Left lung (tissue), 10 donors: Measurements from ENCODE around the gene DNMT1. TPM values are rescaled to one million over a fixed set of nuclear protein-coding genes. Genes with fewer than 3 reads are reported as not detected.

Experiments used
- ATAC-seq: fragments of 200-7000 bp; cut with Tn5 transposase; one replicate; pipeline ENCODE4 v1.9.1; 2020; ENCODE audit warnings: moderate library complexity
- DNase-seq, 4 donors: peaks; one replicate each; pipeline ENCODE4 v3.0.0-alpha.2; 2013 to 2020
- H3K27ac ChIP-seq, 2 donors: fragments of 200-600 bp; sonication (generic) in 1 of 2; one replicate each; pipeline versions ENCODE4 v1.5.0 to v1.8.0; 2020 to 2021
- H3K27me3 ChIP-seq, 2 donors: fragments of 200-600 bp; sonication (generic) in 1 of 2; one replicate each; pipeline versions ENCODE4 v1.5.0 to v1.8.0; 2020 to 2021
- H3K36me3 ChIP-seq, 2 donors: fragments of 200-600 bp; sonication (generic) in 1 of 2; one replicate each; pipeline versions ENCODE4 v1.5.0 to v1.8.0; 2020 to 2021
- H3K4me1 ChIP-seq, 2 donors: fragments of 200-600 bp; one replicate each; pipeline ENCODE4 v1.8.0; 2021
- H3K4me3 ChIP-seq, 2 donors: fragments of 200-600 bp; sonication (generic) in 1 of 2; one replicate each; pipeline versions ENCODE4 v1.5.0 to v1.8.0; 2020 to 2021; ENCODE audit warnings: mild to moderate bottlenecking in 1 of 2
- H3K9me3 ChIP-seq, 2 donors: fragments of 200-600 bp; sonication (generic) in 1 of 2; one replicate each; pipeline versions ENCODE4 v1.5.0 to v1.8.0; 2020 to 2021
- CTCF ChIP-seq, 2 donors: fragments of 200-600 bp; sonication (generic) in 1 of 2; IDR thresholded peaks; one replicate each; pipeline versions ENCODE4 v1.5.0 to v1.8.0; 2021; ENCODE audit warnings: antibody characterized with exemption in 2 of 2
- intact Hi-C, 2 donors: fragments of 100-400 bp; cut with DNase I; formaldehyde crosslinking; loops; one replicate each; pipeline versions ENCODE4 v1.11.2 to v1.14.2; 2022
- polyA plus RNA-seq, 6 donors: library from polyadenylated mRNA; unstranded; fragments of 120-200 nt; gene quantifications; one replicate each; pipeline ENCODE4 v1.2.1, GENCODE V29; 2013; ENCODE audit not compliant: insufficient read length in 6 of 6
- total RNA-seq, 2 donors: library from RNA; stranded (reverse); fragmentation: NEBNext Ultra II Directional; extraction: Animal tissue kit (Norgen Biotek cat#: 25700); gene quantifications; one replicate each; pipeline ENCODE4 v1.2.1, GENCODE V29; 2021
- donor health status: DM: no; HTN: yes; CAD: no.
- donor health status: DM: no; HTN: no; CAD: no.

The DNMT1 gene
- total and polyA plus RNA-seq, 8 donors = 65.1 to 191 (median 144) TPM

- peak in 1 of 4 donors; percentile 80 for DNase-seq
- no peak for ATAC-seq
- Histone ChIP-seq H3K4me1 (peaks cover 7 to 62% of the 10 kb centered on the region in 2 donors), H3K27me3 (no peaks in the 10 kb centered on the region), H3K9me3 (no peaks in the 10 kb centered on the region), H3K27ac (no peak overlapping the region), H3K36me3 (peaks cover 0 to 88% of the 10 kb centered on the region in 2 donors), H3K4me3 (no peak overlapping the region)
- intact Hi-C loops = loop anchor here in 1 of 2 donors (10.0 kb wide), 1 partner anchor 131 kb away; no protein-coding TSS in a partner anchor
- TF ChIP-seq CTCF (IDR thresholded peaks at IDR 0.05) = no peak
These were observed 80.6 kb downstream of the DNMT1 start for GRCh38 chr19:10113964-10114650.

- ATAC-seq (no peak), DNase-seq (no peak)
- H3K4me1 ChIP-seq = peaks cover 2 to 57% of the 10 kb centered on the region in 2 donors
- intact Hi-C loops = loop anchor here in 1 of 2 donors (10.0 kb wide), 1 partner anchor 131 kb away; no protein-coding TSS in a partner anchor
- H3K9me3 ChIP-seq = no peaks in the 10 kb centered on the region
- no peak overlapping the region for H3K27ac ChIP-seq
- peaks cover 0 to 91% of the 10 kb centered on the region in 2 donors for H3K36me3 ChIP-seq
- TF ChIP-seq CTCF (IDR thresholded peaks at IDR 0.05) = no peak
- no peak overlapping the region for H3K4me3 ChIP-seq
- H3K27me3 ChIP-seq = no peaks in the 10 kb centered on the region
These were observed 81.2 kb downstream of the DNMT1 start for GRCh38 chr19:10113592-10113963.

DNA sequence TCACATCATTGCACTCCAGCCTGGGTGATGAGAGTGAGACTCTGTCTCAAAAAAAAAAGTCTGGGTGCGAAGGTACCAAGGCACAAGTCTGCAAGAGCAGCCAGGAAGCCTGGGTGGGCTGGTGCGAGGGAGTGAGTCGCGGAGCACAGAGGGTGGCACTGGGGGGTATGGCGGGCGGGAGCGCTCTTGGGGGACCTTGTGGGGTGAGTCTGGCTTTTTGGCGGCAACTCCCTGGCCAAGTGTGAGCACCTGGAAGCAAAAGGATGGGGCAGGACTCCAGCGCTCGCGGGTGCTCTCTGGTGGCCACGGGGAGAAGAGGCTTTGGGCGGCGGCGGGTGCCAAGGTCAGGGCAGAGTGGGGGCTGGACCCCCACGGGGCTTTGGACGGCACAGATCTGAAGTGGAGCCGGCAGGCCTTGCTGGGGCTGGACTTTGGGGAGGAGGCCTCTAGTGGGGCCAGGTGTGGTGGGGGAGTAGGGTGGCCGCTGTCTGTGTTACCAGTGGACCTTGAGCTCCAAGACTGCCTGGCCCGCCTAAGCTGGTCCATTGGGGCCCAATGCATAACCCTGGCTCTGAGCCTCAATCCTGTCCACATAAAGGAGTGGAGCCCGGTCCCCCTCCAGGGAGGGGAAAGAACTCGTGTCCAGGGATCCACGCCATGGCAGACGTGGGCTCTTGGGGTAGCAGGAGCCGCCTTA is 81.7 kb downstream of the DNMT1 start:
- ATAC-seq = peak; percentile 58
- H3K4me3 ChIP-seq = peak overlapping the region in 1 of 2 donors; percentile 23
- H3K27me3 ChIP-seq = no peaks in the 10 kb centered on the region
- peak in 1 of 4 donors; percentile 89 for DNase-seq
- H3K36me3 ChIP-seq = peaks cover 0 to 91% of the 10 kb centered on the region in 2 donors
- intact Hi-C loops = loop anchor here in 1 of 2 donors (10.0 kb wide), 1 partner anchor 132 kb away; no protein-coding TSS in a partner anchor
- H3K4me1 ChIP-seq = peaks cover 0 to 58% of the 10 kb centered on the region in 2 donors
- no peaks in the 10 kb centered on the region for H3K9me3 ChIP-seq
- peak overlapping the region in 1 of 2 donors; percentile 82 for H3K27ac ChIP-seq
- TF ChIP-seq CTCF (IDR thresholded peaks at IDR 0.05) = peak; percentile 24 to 44

DNA sequence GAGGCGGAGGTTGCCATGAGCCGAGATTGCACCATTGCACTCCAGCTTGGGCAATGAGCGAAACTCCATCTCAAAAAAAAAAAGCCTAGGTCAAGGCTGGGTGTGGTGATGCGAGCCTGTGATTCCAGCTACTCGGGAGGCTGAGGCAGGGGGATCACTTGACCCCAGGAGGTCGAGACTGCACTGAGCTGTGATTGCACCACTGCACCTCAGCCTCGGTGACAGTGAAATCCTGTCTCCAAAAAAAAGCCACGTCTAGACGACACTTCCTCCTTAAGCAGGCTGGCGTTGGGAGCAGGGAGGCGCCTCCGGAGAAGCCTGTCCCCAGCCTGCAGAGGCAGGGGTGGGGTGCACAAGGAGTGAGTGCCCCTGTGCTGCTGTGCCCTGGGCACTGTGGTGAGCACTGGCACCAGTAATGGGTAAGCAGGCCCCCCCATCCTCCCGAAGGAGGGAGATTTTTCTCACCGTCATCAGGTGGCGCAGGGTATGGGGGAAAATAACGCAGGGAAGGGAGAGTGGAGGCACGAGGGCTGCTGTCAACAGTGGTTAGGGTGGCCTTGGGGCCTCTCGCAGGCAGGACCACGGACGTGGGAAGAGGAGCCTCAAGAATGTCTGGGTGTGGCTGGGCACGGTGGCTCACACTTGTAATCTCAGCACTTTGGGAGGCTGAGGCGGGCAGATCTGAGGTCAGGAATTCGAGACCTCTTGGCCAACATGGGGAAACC is 82.6 kb downstream of the DNMT1 start:
- DNase-seq = peak in 2 of 4 donors; percentile 39 to 85
- Histone ChIP-seq H3K27ac (peak overlapping the region in 1 of 2 donors; percentile 82), H3K4me1 (peaks cover 2 to 60% of the 10 kb centered on the region in 2 donors), H3K9me3 (no peaks in the 10 kb centered on the region), H3K27me3 (no peaks in the 10 kb centered on the region), H3K36me3 (peaks cover 0 to 90% of the 10 kb centered on the region in 2 donors), H3K4me3 (peak overlapping the region in 1 of 2 donors; percentile 23)
- intact Hi-C loops = loop anchor here in 1 of 2 donors (10.0 kb wide), 1 partner anchor 133 kb away; no protein-coding TSS in a partner anchor
- no peak for TF ChIP-seq CTCF (IDR thresholded peaks at IDR 0.05)
- peak; percentile 18 for ATAC-seq
